Measurements from ENCODE around the gene TMOD1. TPM values are rescaled to one million over a fixed set of nuclear protein-coding genes. Genes with fewer than 3 reads are reported as not detected.

The TMOD1 gene
- total RNA-seq, 2 experiments from 2014 or later: 1.2 to 1.4 TPM

DNA sequence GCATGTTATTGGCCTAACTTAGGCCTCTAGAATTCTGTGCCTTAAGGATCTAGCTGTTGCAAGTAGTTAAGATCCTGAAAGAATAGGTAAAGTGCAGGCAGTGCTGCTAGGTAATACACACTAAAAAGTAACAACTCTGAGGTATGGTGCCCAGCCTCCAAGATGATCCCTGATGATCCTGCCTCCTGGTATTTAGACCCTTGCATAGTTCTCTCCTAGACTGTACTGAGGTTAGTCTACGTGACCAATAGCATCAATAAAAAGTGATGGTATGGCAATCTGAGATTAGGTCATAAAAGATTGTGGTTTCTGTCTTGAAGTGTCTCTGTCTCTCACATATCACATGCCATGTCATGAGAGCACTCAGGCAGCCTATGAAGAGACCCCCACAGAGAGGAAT is 122.5 kb downstream of the TMOD1 start:
- CTCF ChIA-PET: interaction anchor here (0.7 to 2.8 kb wide), 3 partner anchors 9 to 72 kb away, joined by 3 to 31 read pairs (median 3); no protein-coding TSS in a partner anchor
- no peaks in the 10 kb centered on the region for H3K27me3 Mint-ChIP-seq (ENCODE audit: low read depth)
- H3K9me3 Mint-ChIP-seq: no peaks in the 10 kb centered on the region
- intact Hi-C loops (cut with micrococcal nuclease): no loop called here
- H3K4me3 Mint-ChIP-seq: no peak overlapping the region
- H3K4me1 Mint-ChIP-seq (ENCODE audit: low read depth): peaks cover 6% of the 10 kb centered on the region
- DNase-seq: no peak
- peaks cover 26% of the 10 kb centered on the region for H3K36me3 Mint-ChIP-seq (ENCODE audit: low read depth)
- H3K27ac Mint-ChIP-seq: no peak overlapping the region

DNA sequence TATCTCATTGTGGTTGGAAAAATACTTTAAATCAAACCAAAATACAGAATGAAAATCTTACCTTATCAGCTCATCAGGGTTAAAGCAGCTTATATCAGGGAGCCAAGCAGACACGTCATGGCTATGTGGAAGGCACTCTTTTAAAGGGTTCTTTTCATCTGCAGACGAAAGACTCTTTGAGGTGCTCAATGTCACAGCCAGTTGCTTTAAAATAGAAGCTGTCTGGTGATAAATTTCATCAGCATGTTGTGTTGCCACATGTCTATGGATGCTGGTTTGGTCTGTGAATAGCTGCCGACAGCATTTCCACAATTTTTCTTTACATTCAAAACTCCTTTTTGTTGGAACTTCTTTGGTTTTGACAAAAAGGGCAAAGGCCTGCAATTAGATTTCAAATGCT is 124.2 kb downstream of the TMOD1 start:
- Mint-ChIP-seq H3K27me3 (ENCODE audit: low read depth) (no peaks in the 10 kb centered on the region), H3K36me3 (ENCODE audit: low read depth) (peaks cover 22% of the 10 kb centered on the region), H3K27ac (no peak overlapping the region), H3K4me1 (ENCODE audit: low read depth) (peaks cover 17% of the 10 kb centered on the region), H3K9me3 (no peaks in the 10 kb centered on the region), H3K4me3 (no peak overlapping the region)
- intact Hi-C loops (cut with micrococcal nuclease): no loop called here
- no peak for DNase-seq
- CTCF ChIA-PET: interaction anchor here (0.7 to 2.8 kb wide), 3 partner anchors 11 to 385 kb away, joined by 3 to 31 read pairs (median 3); no protein-coding TSS in a partner anchor

DNA sequence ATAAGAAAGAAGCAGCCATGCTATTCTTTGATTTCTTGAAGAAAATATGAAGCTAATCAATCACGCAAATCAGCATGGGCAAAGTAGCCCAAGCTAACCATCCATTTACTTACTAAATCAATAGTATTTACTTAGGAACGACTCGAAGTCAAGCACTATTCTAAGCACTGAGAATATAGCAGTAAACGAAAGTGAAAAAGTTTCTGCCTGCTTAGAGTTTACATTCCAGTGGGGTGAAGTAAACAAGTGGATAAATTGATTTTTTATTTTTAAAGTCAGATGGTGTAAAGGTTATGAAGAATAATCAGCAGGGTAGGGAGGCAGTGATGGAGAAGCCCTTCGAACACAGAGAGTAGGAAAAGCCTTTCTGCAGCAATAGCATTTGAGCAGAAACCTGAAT is 126.2 kb downstream of the TMOD1 start:
- no peaks in the 10 kb centered on the region for H3K9me3 Mint-ChIP-seq
- no peak overlapping the region for H3K27ac Mint-ChIP-seq
- intact Hi-C loops (cut with micrococcal nuclease): no loop called here
- peaks cover 11% of the 10 kb centered on the region for H3K36me3 Mint-ChIP-seq (ENCODE audit: low read depth)
- CTCF ChIA-PET: interaction anchor here (1.3 to 4.2 kb wide), 3 partner anchors 12 to 159 kb away, joined by 5 to 19 read pairs (median 13); no protein-coding TSS in a partner anchor
- DNase-seq: no peak
- no peak overlapping the region for H3K4me3 Mint-ChIP-seq
- H3K4me1 Mint-ChIP-seq (ENCODE audit: low read depth): peaks cover 27% of the 10 kb centered on the region
- no peaks in the 10 kb centered on the region for H3K27me3 Mint-ChIP-seq (ENCODE audit: low read depth)

DNA sequence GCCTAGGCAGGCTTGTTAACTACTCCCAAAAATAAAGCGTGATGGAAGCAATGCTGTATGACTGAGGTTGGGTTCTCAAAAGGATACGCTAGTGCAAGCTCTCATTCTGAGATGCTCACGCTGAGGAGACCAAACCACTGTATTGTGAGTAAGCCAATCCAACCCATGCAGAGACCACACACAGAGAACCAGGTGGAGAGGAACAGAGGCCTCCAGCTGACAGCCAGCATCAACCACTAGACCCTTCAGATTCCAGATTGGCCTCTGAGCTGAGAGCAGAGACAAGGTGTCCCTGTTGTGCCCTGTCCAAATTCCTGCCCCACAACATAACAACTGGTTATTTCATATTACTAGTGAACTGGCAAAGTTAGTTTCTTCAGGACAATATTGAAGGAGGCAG is 127.2 kb downstream of the TMOD1 start:
- intact Hi-C loops (cut with micrococcal nuclease): no loop called here
- H3K9me3 Mint-ChIP-seq: no peaks in the 10 kb centered on the region
- CTCF ChIA-PET: interaction anchor here (0.6 to 4.2 kb wide), 3 partner anchors 13 to 398 kb away, joined by 5 to 19 read pairs (median 13); no protein-coding TSS in a partner anchor
- peaks cover 8% of the 10 kb centered on the region for H3K36me3 Mint-ChIP-seq (ENCODE audit: low read depth)
- peaks cover 27% of the 10 kb centered on the region for H3K4me1 Mint-ChIP-seq (ENCODE audit: low read depth)
- no peak for DNase-seq
- H3K27ac Mint-ChIP-seq: no peak overlapping the region
- H3K4me3 Mint-ChIP-seq: no peak overlapping the region
- no peaks in the 10 kb centered on the region for H3K27me3 Mint-ChIP-seq (ENCODE audit: low read depth)

DNA sequence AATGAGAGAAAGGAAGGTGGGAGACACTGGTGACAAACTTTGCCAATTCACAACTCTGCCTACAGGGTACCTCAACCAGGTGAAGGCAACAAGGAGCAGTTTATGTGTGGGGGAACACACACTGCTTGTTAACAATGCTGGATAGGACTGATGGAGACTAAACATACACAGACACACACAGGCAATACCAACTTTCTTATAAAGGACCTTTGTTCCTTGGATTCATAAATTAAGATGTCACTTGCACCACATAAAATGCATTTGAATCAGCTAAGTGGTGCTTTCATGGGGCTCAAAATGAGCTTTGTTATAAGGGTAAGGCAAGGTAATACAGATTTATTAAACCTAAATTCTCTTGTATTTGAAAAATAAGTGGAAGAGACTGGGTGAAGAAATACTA is 127.7 kb downstream of the TMOD1 start:
- intact Hi-C loops (cut with micrococcal nuclease): no loop called here
- H3K4me1 Mint-ChIP-seq (ENCODE audit: low read depth): peaks cover 27% of the 10 kb centered on the region
- H3K9me3 Mint-ChIP-seq: no peaks in the 10 kb centered on the region
- CTCF ChIA-PET: interaction anchor here (3.8 to 4.2 kb wide), 2 partner anchors 14 to 31 kb away, joined by 13 to 19 read pairs; no protein-coding TSS in a partner anchor
- H3K27ac Mint-ChIP-seq: no peak overlapping the region
- no peaks in the 10 kb centered on the region for H3K27me3 Mint-ChIP-seq (ENCODE audit: low read depth)
- peaks cover 11% of the 10 kb centered on the region for H3K36me3 Mint-ChIP-seq (ENCODE audit: low read depth)
- no peak overlapping the region for H3K4me3 Mint-ChIP-seq
- DNase-seq: no peak

DNA sequence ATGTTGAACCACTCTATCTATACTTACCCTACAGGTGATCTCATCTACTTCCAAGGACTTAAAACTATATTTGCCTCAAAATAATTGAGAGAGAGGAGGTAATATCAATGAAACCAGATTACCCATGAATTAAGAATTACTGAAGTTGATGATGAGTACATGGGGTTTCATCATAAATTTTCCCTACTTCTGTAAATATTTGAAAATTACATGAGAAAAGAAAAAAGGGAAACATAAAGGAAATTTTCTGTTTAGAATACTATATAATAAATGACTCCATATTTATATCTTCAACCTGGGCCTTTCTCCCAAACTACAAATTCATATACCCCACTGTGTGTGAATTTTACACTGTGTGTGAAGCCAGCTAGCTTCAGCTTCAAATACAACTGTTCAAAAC is 129.1 kb downstream of the TMOD1 start:
- DNase-seq: no peak
- intact Hi-C loops (cut with micrococcal nuclease): loop anchor here (5.0 to 10.0 kb wide), 3 partner anchors 114 to 1616 kb away; partner anchors contain the start of gene TBC1D2
- CTCF ChIA-PET: interaction anchor here (3.8 to 4.2 kb wide), 2 partner anchors 15 to 32 kb away, joined by 13 to 19 read pairs; no protein-coding TSS in a partner anchor
- Mint-ChIP-seq H3K27ac (no peak overlapping the region), H3K27me3 (ENCODE audit: low read depth) (no peaks in the 10 kb centered on the region), H3K4me3 (no peak overlapping the region), H3K36me3 (ENCODE audit: low read depth) (peaks cover 11% of the 10 kb centered on the region), H3K4me1 (ENCODE audit: low read depth) (peaks cover 40% of the 10 kb centered on the region), H3K9me3 (no peaks in the 10 kb centered on the region)

DNA sequence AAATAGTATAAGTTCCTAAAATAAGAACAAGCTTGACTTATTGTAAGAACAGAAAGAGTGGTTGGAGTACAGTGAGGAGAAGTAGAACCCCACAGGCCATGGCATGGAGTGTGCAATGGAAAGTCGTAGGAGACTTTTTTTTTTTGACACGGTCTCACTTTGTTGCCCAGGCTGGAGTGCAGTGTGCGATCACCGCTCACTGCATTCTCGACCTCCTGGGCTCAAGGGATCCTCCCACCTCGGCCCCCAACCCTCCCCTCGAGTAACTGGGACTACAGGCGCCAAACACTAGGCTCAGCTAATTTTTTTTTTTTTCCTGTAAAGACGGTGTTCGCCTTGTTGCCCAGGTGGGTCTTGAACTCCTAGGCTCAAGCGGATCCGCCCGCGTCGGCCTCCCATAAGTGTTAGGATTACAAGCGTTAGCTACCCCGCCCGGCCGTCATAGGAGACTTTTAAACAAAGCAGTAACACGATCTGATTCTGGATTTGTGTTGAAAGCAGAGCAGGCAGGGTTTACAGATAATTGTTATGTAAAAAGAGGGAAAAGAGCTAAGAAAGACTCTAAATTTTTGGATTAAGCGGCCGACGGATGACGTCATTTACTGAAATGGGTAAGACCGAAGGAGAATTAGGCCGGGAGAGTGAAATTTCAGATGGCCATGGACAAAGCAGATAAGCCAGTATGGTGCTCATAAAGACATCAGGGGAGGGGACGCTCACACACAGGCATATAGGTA is 130.9 kb downstream of the TMOD1 start:
- H3K27me3 Mint-ChIP-seq (ENCODE audit: low read depth): no peaks in the 10 kb centered on the region
- intact Hi-C loops (cut with micrococcal nuclease): loop anchor here (2.0 to 10.0 kb wide), 4 partner anchors 112 to 1618 kb away; partner anchors contain the start of gene TBC1D2
- peak overlapping the region; percentile 88 for H3K4me3 Mint-ChIP-seq
- peaks cover 9% of the 10 kb centered on the region for H3K36me3 Mint-ChIP-seq (ENCODE audit: low read depth)
- peaks cover 50% of the 10 kb centered on the region for H3K4me1 Mint-ChIP-seq (ENCODE audit: low read depth)
- no peaks in the 10 kb centered on the region for H3K9me3 Mint-ChIP-seq
- peak; percentile 39 for DNase-seq
- H3K27ac Mint-ChIP-seq: peak overlapping the region; percentile 97
- CTCF ChIA-PET: interaction anchor here (0.5 to 2.5 kb wide), 8 partner anchors 8 to 1562 kb away, joined by 3 to 19 read pairs (median 5); partner anchors contain the start of gene ANP32B

DNA sequence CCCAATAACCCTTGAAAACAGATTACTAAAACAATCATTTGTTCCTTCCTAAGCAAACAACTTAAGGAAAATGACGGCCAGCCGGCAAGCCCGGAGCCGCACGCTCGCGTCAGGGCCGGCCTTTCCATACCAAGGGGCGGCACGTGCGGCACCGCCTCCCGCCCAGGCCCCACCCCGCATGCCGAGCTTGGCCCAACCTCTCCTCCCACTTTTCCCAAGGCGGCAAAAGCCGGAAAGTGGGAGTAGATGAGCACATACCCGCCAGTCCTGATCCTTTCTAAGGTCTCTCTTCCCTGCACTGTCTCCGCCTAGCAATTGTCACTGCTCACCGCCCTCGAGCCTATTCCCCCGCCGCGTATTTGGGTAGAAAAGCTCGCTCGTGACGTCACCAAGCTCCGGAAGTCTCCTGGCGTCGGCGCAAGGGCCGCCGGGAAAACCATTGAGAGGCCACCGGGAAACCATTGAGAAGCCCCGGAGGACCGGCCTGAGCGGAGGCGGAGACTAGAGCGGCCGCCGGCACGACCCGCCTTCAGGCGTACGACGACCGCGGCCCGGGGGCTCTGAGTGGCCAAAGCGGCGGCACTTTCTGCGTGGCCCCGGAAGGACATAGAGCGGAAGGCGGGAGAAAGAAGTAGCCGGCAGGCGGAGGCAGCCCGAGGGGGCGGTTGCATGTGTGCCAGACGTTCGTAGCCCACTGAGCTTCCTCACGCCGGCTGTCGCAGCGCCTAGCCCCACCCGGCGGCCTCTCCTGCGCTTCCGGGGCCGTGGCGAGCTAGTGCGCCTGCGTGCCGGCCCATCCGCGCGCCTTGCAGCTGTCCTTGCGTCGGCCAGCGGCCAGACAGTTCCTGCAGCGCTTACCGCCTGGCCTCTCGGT is 131.8 kb downstream of the TMOD1 start, which contains the start of the genes NCBP1 and TSTD2:
Gene NCBP1 (plus strand): TSS at position 837 of the 874 bp plus-strand sequence. CDS start 61 bp downstream, outside the sequence.
Gene TSTD2 (minus strand): TSS at position 384 of the 874 bp plus-strand sequence. CDS start 5,806 bp downstream, outside the sequence.
- peaks cover 9% of the 10 kb centered on the region for H3K36me3 Mint-ChIP-seq (ENCODE audit: low read depth)
- H3K27ac Mint-ChIP-seq: peak within 1 kb of the TSS; percentile 97
- H3K27me3 Mint-ChIP-seq (ENCODE audit: low read depth): no peaks in the 10 kb centered on the region
- peaks cover 53% of the 10 kb centered on the region for H3K4me1 Mint-ChIP-seq (ENCODE audit: low read depth)
- H3K4me3 Mint-ChIP-seq: peak within 1 kb of the TSS; percentile 88
- no peaks in the 10 kb centered on the region for H3K9me3 Mint-ChIP-seq
- DNase-seq: peak; percentile 98
- CTCF ChIA-PET: interaction anchor here (1.0 to 2.5 kb wide), 8 partner anchors 9 to 395 kb away, joined by 3 to 19 read pairs (median 4); partner anchors contain the start of gene ANP32B
- intact Hi-C loops (cut with micrococcal nuclease): loop anchor here (1.0 to 10.0 kb wide), 14 partner anchors 15 to 1618 kb away; partner anchors contain the start of genes ANP32B, TBC1D2, TRMO and ZNF510

DNA sequence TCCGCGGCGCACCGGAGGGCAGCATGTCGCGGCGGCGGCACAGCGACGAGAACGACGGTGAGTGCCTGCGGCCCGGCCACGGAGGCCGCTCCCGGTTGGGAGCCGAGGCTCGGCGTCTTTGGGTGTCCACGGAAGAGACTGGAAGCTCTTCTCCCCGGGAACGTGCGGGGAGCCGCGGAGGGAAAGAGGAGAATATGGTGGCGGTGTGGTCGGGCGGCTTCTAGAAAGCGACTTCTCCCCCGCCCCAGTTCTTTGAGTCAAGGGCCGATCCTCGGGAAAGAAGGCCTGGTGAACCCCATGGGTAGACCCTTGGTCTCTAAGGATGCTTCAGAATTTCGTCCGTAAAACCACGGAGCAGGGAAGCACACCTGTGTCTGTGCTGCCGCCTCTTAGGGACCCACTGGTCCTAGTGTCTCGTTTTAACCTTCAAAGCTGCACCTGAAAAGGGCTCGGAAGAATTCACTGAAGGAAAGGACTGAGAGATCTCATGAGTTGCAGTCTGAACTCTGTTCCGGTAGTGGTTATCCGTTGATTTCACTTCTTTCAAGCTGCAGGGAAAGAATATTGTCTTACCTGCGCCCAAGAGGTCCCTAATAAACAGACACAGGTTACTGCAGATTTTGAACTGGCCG is 132.5 kb downstream of the TMOD1 start:
- DNase-seq: peak; percentile 11
- H3K4me1 Mint-ChIP-seq (ENCODE audit: low read depth): peaks cover 59% of the 10 kb centered on the region
- CTCF ChIA-PET: interaction anchor here (1.0 to 2.5 kb wide), 5 partner anchors 15 to 257 kb away, joined by 3 to 19 read pairs (median 5); no protein-coding TSS in a partner anchor
- peak overlapping the region; percentile 88 for H3K4me3 Mint-ChIP-seq
- no peaks in the 10 kb centered on the region for H3K9me3 Mint-ChIP-seq
- H3K27me3 Mint-ChIP-seq (ENCODE audit: low read depth): no peaks in the 10 kb centered on the region
- H3K27ac Mint-ChIP-seq: peak overlapping the region; percentile 97
- peaks cover 9% of the 10 kb centered on the region for H3K36me3 Mint-ChIP-seq (ENCODE audit: low read depth)
- intact Hi-C loops (cut with micrococcal nuclease): loop anchor here (1.0 to 10.0 kb wide), 15 partner anchors 16 to 1619 kb away; partner anchors contain the start of genes ANP32B, TBC1D2, TRMO and ZNF510

DNA sequence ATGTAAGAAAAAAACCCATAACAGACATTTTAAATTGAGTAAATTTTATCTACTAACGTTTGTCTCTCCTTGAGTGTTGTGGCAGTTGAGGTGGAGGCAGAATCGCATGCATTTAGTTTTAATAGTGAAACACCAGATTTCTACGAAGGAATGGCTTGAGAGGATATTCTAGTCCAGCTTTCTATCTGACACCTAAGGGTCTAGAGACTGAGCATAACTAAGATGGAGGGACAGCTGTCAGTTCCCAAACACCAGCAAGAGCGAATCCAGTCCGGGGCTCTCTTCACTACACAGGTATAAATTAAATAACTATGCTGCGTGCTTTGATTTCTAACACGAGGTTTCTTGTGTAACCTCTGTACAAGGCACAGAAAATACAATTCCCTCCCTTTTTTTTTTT is 133.6 kb downstream of the TMOD1 start:
- H3K4me3 Mint-ChIP-seq: peak overlapping the region; percentile 88
- no peak for DNase-seq
- H3K27me3 Mint-ChIP-seq (ENCODE audit: low read depth): no peaks in the 10 kb centered on the region
- H3K27ac Mint-ChIP-seq: no peak overlapping the region
- peaks cover 9% of the 10 kb centered on the region for H3K36me3 Mint-ChIP-seq (ENCODE audit: low read depth)
- CTCF ChIA-PET: interaction anchor here (0.7 kb wide), 1 partner anchor 1254 kb away, joined by 5 read pairs; no protein-coding TSS in a partner anchor
- no peaks in the 10 kb centered on the region for H3K9me3 Mint-ChIP-seq
- H3K4me1 Mint-ChIP-seq (ENCODE audit: low read depth): peaks cover 62% of the 10 kb centered on the region
- intact Hi-C loops (cut with micrococcal nuclease): loop anchor here (2.0 to 10.0 kb wide), 3 partner anchors 16 to 1620 kb away; no protein-coding TSS in a partner anchor

DNA sequence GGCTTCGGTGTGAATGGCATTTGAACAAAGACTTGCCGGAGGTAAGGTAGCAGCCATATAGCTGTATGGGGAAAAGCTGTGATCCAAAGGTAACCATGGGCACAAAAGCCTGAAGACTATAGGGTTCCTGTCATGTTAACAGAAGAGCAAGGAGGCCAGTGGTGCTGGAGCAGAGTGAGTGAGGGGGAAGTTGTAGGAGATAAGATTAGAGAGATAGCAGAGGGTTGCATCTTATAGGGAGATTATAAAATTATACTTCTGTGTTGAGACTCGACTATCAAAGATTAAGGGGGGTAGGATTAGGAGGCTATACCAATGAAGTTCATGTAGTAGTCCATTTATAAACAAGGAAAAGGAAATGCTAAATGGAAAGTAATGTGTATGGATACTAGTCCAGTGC is 135.4 kb downstream of the TMOD1 start:
- no peak overlapping the region for H3K4me3 Mint-ChIP-seq
- intact Hi-C loops (cut with micrococcal nuclease): loop anchor here (10.0 kb wide), 2 partner anchors 108 to 1622 kb away; no protein-coding TSS in a partner anchor
- no peak overlapping the region for H3K27ac Mint-ChIP-seq

More for the DNA sequence above, 135.4 kb downstream of the TMOD1 start:
- H3K9me3 Mint-ChIP-seq: no peaks in the 10 kb centered on the region
- peaks cover 12% of the 10 kb centered on the region for H3K36me3 Mint-ChIP-seq (ENCODE audit: low read depth)
- CTCF ChIA-PET: interaction anchor here (1.4 to 1.8 kb wide), 2 partner anchors 22 to 168 kb away, joined by 5 to 7 read pairs; no protein-coding TSS in a partner anchor
- no peak for DNase-seq
- H3K4me1 Mint-ChIP-seq (ENCODE audit: low read depth): peaks cover 55% of the 10 kb centered on the region
- H3K27me3 Mint-ChIP-seq (ENCODE audit: low read depth): no peaks in the 10 kb centered on the region
